Ishikawa (cell line): ENCODE measurements around the gene AVPR1B.

Experiments used
- CEBPB ChIP-seq: IDR thresholded peaks from 2 replicates; pipeline ENCODE4 v1.6.1; 2012
- CREB1 ChIP-seq: IDR thresholded peaks from 2 replicates; pipeline ENCODE4 v1.6.1; 2012; ENCODE audit warnings: low read depth
- EGR1 ChIP-seq: IDR thresholded peaks from 2 replicates; pipeline ENCODE4 v1.6.1; 2012
- EP300 ChIP-seq: IDR thresholded peaks from 2 replicates; pipeline ENCODE4 v1.6.1; 2012; ENCODE audit warnings: borderline replicate concordance
- NFIC ChIP-seq: IDR thresholded peaks from 2 replicates; pipeline ENCODE4 v1.6.1; 2012
- RAD21 ChIP-seq: IDR thresholded peaks from 2 replicates; pipeline ENCODE4 v1.6.1; 2012; ENCODE audit warnings: low read depth
- TAF1 ChIP-seq: IDR thresholded peaks from 2 replicates; pipeline ENCODE4 v1.6.1; 2012; ENCODE audit warnings: low read depth, mild to moderate bottlenecking
- TEAD4 ChIP-seq: IDR thresholded peaks from 2 replicates; pipeline ENCODE4 v1.6.1; 2012
- YY1 ChIP-seq: IDR thresholded peaks from 2 replicates; pipeline ENCODE4 v1.6.1; 2012; ENCODE audit warnings: low read depth
- ZBTB7A ChIP-seq: IDR thresholded peaks from 2 replicates; pipeline ENCODE4 v1.6.1; 2012; ENCODE audit warnings: low read depth
- TF ChIP-seq, protein P1 (sequence below): IDR thresholded peaks from 2 replicates; pipeline ENCODE4 v1.6.1; 2012
- TF ChIP-seq, protein P2 (sequence below): IDR thresholded peaks from 2 replicates; pipeline ENCODE4 v1.6.1; 2012; ENCODE audit warnings: low read depth, mild to moderate bottlenecking
- TF ChIP-seq, protein P3 (sequence below): IDR thresholded peaks from 2 replicates; pipeline ENCODE4 v1.6.1; 2012

DNA sequence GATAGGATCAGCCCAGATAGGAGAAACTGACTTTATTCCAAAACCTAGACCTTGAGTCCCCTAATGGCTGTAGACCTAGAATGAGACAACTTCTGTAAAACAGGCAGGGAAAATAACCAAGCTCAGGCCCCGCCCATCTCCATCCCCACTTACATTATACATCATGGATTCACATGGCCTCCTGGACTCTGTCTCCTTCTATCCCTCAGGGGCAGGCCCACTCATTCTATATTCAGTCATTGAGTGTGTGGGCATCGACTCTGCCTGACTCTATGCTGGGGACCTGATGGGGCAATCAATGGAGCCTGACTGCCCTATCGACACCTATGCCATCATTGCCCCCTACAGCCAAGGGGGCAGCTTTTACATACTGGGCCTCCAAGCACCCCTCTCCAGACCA is 6.4 kb downstream of the AVPR1B start:
- TF ChIP-seq RAD21 (no peak), NFIC (no peak), TAF1 (no peak), YY1 (no peak), EP300 (no peak), TEAD4 (no peak), EGR1 (no peak), CEBPB (no peak), CREB1 (no peak), ZBTB7A (no peak)
- TF ChIP-seq, protein P1, sequence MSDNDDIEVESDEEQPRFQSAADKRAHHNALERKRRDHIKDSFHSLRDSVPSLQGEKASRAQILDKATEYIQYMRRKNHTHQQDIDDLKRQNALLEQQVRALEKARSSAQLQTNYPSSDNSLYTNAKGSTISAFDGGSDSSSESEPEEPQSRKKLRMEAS = no peak
- TF ChIP-seq, protein P2, sequence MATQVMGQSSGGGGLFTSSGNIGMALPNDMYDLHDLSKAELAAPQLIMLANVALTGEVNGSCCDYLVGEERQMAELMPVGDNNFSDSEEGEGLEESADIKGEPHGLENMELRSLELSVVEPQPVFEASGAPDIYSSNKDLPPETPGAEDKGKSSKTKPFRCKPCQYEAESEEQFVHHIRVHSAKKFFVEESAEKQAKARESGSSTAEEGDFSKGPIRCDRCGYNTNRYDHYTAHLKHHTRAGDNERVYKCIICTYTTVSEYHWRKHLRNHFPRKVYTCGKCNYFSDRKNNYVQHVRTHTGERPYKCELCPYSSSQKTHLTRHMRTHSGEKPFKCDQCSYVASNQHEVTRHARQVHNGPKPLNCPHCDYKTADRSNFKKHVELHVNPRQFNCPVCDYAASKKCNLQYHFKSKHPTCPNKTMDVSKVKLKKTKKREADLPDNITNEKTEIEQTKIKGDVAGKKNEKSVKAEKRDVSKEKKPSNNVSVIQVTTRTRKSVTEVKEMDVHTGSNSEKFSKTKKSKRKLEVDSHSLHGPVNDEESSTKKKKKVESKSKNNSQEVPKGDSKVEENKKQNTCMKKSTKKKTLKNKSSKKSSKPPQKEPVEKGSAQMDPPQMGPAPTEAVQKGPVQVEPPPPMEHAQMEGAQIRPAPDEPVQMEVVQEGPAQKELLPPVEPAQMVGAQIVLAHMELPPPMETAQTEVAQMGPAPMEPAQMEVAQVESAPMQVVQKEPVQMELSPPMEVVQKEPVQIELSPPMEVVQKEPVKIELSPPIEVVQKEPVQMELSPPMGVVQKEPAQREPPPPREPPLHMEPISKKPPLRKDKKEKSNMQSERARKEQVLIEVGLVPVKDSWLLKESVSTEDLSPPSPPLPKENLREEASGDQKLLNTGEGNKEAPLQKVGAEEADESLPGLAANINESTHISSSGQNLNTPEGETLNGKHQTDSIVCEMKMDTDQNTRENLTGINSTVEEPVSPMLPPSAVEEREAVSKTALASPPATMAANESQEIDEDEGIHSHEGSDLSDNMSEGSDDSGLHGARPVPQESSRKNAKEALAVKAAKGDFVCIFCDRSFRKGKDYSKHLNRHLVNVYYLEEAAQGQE = no peak
- TF ChIP-seq, protein P3, sequence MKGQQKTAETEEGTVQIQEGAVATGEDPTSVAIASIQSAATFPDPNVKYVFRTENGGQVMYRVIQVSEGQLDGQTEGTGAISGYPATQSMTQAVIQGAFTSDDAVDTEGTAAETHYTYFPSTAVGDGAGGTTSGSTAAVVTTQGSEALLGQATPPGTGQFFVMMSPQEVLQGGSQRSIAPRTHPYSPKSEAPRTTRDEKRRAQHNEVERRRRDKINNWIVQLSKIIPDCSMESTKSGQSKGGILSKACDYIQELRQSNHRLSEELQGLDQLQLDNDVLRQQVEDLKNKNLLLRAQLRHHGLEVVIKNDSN = no peak
